Activated CD4-positive, alpha-beta memory T cell treated with anti-CD3 and anti-CD28 coated beads for 36 hours (primary cell): ENCODE data around the gene ZNF581. TPM values are rescaled to one million over a fixed set of nuclear protein-coding genes. Genes with fewer than 3 reads are reported as not detected.

ENCODE experiments used
- CTCF ChIA-PET: fragments of 350-600 bp; sonication (Branson Sonifier 250); formaldehyde crosslinking; loops from one replicate; lab custom pipeline; 2021; ENCODE audit warnings: antibody characterized with exemption, inconsistent platforms; lab: Charles Lee
- POLR2A ChIA-PET: fragments of 350-600 bp; sonication (Branson Sonifier 250); formaldehyde crosslinking; loops from one replicate; lab custom pipeline; 2021; ENCODE audit warnings: antibody characterized with exemption; lab: Charles Lee
- DNase-seq: peaks from one replicate; pipeline ENCODE4 v3.0.0-alpha.2; 2020
- H3K27ac Mint-ChIP-seq: one replicate; pipeline ENCODE4 v1.8.0; 2021; ENCODE audit warnings: mixed read lengths
- H3K27me3 Mint-ChIP-seq: one replicate; pipeline ENCODE4 v1.8.0; 2021; ENCODE audit warnings: mixed read lengths
- H3K36me3 Mint-ChIP-seq: one replicate; pipeline ENCODE4 v1.8.0; 2021; ENCODE audit warnings: mixed read lengths
- H3K4me1 Mint-ChIP-seq: one replicate; pipeline ENCODE4 v1.8.0; 2021; ENCODE audit warnings: low read depth, mixed read lengths
- H3K4me3 Mint-ChIP-seq: one replicate; pipeline ENCODE4 v1.8.0; 2021; ENCODE audit warnings: mild to moderate bottlenecking, mixed read lengths
- H3K9me3 Mint-ChIP-seq: one replicate; pipeline ENCODE4 v1.8.0; 2021; ENCODE audit warnings: mixed read lengths
- intact Hi-C: fragments of 100-400 bp; cut with micrococcal nuclease; formaldehyde crosslinking; loops from one replicate; pipeline ENCODE4 v1.15.1; 2023
- total RNA-seq, 2 experiments: library from RNA; stranded (reverse); gene quantifications; one replicate each; pipeline ENCODE4 v1.2.3, GENCODE V29; 2021

ZNF581 gene
- total RNA-seq, 2 experiments from 2014 or later, result 19.2 to 20.1 TPM

DNA sequence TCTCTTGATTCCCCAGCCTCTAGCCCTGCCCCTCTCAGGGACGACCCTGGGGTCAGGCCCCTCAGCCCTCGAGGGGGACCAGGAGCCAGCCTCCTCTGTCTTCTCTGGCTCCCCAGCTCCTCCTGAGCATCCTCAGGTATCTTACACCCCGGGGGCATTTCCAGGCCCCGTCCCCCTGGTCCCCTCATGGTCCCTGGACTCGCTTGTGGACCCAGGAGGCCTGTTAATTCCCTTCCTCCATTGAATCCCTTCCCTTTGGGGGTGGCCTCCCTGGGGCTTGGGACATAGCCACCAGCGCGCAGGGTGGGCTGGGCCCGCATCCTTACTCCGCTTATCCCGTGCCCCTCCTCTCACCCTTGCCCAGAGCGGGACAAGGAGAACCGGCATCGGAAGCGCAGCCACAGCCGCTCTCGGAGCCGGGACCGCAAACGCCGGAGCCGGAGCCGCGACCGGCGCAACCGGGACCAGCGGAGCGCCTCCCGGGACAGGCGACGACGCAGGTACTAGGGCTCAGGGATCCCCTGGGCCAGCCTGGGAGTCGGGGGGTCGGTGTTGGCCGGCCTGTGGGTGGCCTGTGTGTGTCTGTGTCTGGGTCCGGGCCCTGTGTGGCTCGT is 15.5 kb downstream of the ZNF581 start:
- POLR2A ChIA-PET, result no interaction called here
- peaks cover 61% of the 10 kb centered on the region for H3K36me3 Mint-ChIP-seq
- no peaks in the 10 kb centered on the region for H3K27me3 Mint-ChIP-seq
- no peaks in the 10 kb centered on the region for H3K9me3 Mint-ChIP-seq
- DNase-seq, result no peak
- intact Hi-C loops, result loop anchor here (10.0 kb wide), 2 partner anchors 656 to 1214 kb away; partner anchors contain the start of genes LENG8 and ZSCAN5A
- H3K27ac Mint-ChIP-seq, result no peak overlapping the region
- no peak overlapping the region for H3K4me3 Mint-ChIP-seq
- H3K4me1 Mint-ChIP-seq, result peaks cover 29% of the 10 kb centered on the region
- CTCF ChIA-PET, result no interaction called here

GRCh38 chr19:55659822-55660221 is 16.4 kb downstream of the ZNF581 start:
- Mint-ChIP-seq H3K4me1 (peaks cover 29% of the 10 kb centered on the region), H3K27ac (peak overlapping the region; percentile 38), H3K27me3 (no peaks in the 10 kb centered on the region), H3K9me3 (no peaks in the 10 kb centered on the region), H3K36me3 (peaks cover 67% of the 10 kb centered on the region), H3K4me3 (no peak overlapping the region)
- POLR2A ChIA-PET, result no interaction called here
- CTCF ChIA-PET, result interaction anchor here (1.0 kb wide), 1 partner anchor 11 kb away, joined by 4 read pairs; no protein-coding TSS in a partner anchor
- intact Hi-C loops, result loop anchor here (10.0 kb wide), 2 partner anchors 655 to 1215 kb away; partner anchors contain the start of genes LENG8 and ZSCAN5A
- no peak for DNase-seq

DNA sequence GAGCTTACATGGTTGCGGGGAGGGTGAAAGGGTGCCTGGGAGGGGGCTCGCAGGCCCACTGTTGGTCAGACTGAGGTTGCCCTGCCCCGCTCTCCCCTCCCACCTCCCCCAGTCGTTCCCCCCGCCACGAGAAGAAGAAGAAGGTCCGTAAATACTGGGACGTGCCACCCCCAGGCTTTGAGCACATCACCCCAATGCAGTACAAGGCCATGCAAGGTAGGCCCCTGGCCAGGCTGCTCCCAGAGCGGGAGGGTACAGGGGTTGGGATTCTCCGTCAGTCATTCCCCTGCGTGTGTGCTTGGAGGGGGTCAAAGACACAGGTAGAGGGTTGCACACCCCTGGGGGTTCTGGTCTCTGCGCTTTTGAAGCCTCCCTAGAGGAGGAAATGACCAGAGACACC is 17.0 kb downstream of the ZNF581 start:
- DNase-seq, result no peak
- intact Hi-C loops, result no loop called here
- CTCF ChIA-PET, result interaction anchor here (1.0 kb wide), 1 partner anchor 11 kb away, joined by 4 read pairs; no protein-coding TSS in a partner anchor
- POLR2A ChIA-PET, result no interaction called here
- Mint-ChIP-seq H3K9me3 (no peaks in the 10 kb centered on the region), H3K4me3 (no peak overlapping the region), H3K36me3 (peaks cover 68% of the 10 kb centered on the region), H3K27ac (peak overlapping the region; percentile 38), H3K27me3 (no peaks in the 10 kb centered on the region), H3K4me1 (peaks cover 29% of the 10 kb centered on the region)

- Mint-ChIP-seq H3K27ac (peak overlapping the region; percentile 23), H3K4me3 (no peak overlapping the region), H3K9me3 (no peaks in the 10 kb centered on the region), H3K4me1 (peaks cover 26% of the 10 kb centered on the region), H3K27me3 (no peaks in the 10 kb centered on the region), H3K36me3 (peaks cover 66% of the 10 kb centered on the region)
- no peak for DNase-seq
- POLR2A ChIA-PET, result no interaction called here
- intact Hi-C loops, result no loop called here
- CTCF ChIA-PET, result no interaction called here
These were observed 17.5 kb downstream of the ZNF581 start for GRCh38 chr19:55660991-55661390.

DNA sequence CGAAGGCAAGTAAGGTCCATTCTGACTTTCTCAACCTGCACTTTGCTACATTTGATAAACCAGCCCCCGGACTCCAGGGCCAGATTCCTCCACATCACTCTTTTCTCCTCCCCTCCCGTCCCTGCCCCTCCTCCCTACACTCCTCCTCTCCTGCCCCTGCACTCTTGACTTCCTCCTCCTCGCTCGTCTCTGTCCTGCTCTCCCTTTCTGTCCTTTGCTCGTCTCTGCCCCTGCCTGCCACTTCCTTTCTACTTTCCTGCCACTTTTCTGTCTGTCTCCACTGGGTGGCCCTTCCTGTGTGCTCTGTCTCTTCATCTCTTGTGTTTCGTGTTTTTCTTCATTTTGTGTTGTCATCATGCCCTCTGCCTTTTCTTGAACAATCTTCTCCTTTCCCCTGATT is 18.4 kb downstream of the ZNF581 start:
- Mint-ChIP-seq H3K4me3 (no peak overlapping the region), H3K27me3 (no peaks in the 10 kb centered on the region), H3K4me1 (peaks cover 25% of the 10 kb centered on the region), H3K9me3 (no peaks in the 10 kb centered on the region), H3K36me3 (peaks cover 62% of the 10 kb centered on the region), H3K27ac (peak overlapping the region; percentile 7)
- intact Hi-C loops, result no loop called here
- CTCF ChIA-PET, result no interaction called here
- POLR2A ChIA-PET, result no interaction called here
- DNase-seq, result no peak

DNA sequence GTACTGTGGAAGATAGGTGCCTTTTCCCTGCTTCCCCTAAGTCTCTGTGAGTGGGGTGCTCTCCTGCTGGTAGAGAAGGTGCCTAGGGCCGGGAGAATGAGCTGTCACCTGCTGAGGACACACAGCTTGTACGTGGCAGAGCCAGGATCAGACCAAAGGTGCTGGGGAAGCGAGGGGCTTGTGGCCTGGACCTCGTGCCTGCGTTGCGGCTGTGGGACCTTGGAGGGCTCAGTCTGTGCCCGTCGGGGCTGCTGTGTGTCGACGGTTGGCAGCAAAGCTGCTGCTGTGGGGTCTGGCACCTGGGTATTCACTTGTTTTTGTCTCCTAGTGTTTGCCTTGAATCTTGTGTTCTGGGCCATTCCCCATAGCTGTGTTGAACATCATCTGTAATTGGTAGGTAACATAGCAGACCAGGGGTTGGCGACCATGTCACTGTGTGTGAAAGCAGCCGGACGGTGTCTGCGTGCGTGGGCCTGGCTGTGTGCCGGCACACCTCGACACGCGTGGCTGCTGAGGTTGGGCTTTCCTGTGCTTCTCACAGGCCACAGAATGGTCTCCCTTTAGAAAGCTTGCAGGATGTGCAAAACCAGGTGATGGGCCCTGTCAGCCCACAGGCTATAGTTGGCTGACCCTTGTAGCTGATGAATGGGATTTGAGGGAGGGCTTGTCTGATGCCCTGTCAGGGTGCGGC is 20.5 kb downstream of the ZNF581 start:
- H3K9me3 Mint-ChIP-seq, result no peaks in the 10 kb centered on the region
- H3K4me1 Mint-ChIP-seq, result peaks cover 7% of the 10 kb centered on the region
- no peak overlapping the region for H3K27ac Mint-ChIP-seq
- ChIA-PET POLR2A (no interaction called here), CTCF (interaction anchor here (0.8 kb wide), 1 partner anchor 145 kb away, joined by 3 read pairs; no protein-coding TSS in a partner anchor)
- intact Hi-C loops, result no loop called here
- no peak for DNase-seq
- H3K4me3 Mint-ChIP-seq, result no peak overlapping the region
- no peaks in the 10 kb centered on the region for H3K27me3 Mint-ChIP-seq
- peaks cover 55% of the 10 kb centered on the region for H3K36me3 Mint-ChIP-seq

- ChIA-PET CTCF (interaction anchor here (1.2 kb wide), 1 partner anchor 9 kb away, joined by 3 read pairs; no protein-coding TSS in a partner anchor), POLR2A (interaction anchor here (0.7 to 2.0 kb wide), 2 partner anchors 10 to 62 kb away, joined by 3 to 8 read pairs; no protein-coding TSS in a partner anchor)
- H3K27me3 Mint-ChIP-seq, result no peaks in the 10 kb centered on the region
- peaks cover 57% of the 10 kb centered on the region for H3K36me3 Mint-ChIP-seq
- intact Hi-C loops, result no loop called here
- no peaks in the 10 kb centered on the region for H3K9me3 Mint-ChIP-seq
- DNase-seq, result no peak
- H3K27ac Mint-ChIP-seq, result no peak overlapping the region
- H3K4me1 Mint-ChIP-seq, result peaks cover 12% of the 10 kb centered on the region
- H3K4me3 Mint-ChIP-seq, result no peak overlapping the region
These were observed 23.0 kb downstream of the ZNF581 start for GRCh38 chr19:55666343-55667005.

- Mint-ChIP-seq H3K36me3 (peaks cover 54% of the 10 kb centered on the region), H3K4me1 (peaks cover 13% of the 10 kb centered on the region), H3K9me3 (no peaks in the 10 kb centered on the region), H3K27ac (no peak overlapping the region), H3K27me3 (no peaks in the 10 kb centered on the region), H3K4me3 (no peak overlapping the region)
- POLR2A ChIA-PET, result interaction anchor here (0.7 to 2.0 kb wide), 2 partner anchors 10 to 63 kb away, joined by 3 to 8 read pairs; no protein-coding TSS in a partner anchor
- intact Hi-C loops, result no loop called here
- CTCF ChIA-PET, result interaction anchor here (1.2 kb wide), 1 partner anchor 36 kb away, joined by 3 read pairs; no protein-coding TSS in a partner anchor
- no peak for DNase-seq
These were observed 23.5 kb downstream of the ZNF581 start for GRCh38 chr19:55667006-55667381.

DNA sequence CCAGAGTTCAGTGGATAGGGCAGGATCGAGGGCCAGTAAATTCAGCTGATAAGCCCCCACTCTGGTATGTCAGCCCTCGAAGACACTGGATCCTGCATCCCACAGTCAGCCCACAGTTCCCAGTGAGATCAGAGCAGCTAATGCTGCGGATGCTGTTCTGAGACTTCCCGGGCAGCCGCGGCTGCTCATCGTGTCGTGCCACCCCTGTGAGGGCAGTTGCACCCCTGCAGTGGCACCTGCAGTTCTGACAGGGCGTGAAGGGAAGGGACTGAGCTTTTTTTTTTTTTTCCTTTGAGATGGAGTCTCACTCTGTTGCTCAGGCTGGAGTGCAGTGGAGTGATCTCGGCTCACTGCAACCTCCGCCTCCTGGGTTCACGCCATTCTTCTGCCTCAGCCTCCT is 24.1 kb downstream of the ZNF581 start:
- intact Hi-C loops, result no loop called here
- Mint-ChIP-seq H3K27me3 (no peaks in the 10 kb centered on the region), H3K9me3 (no peaks in the 10 kb centered on the region), H3K4me1 (peaks cover 13% of the 10 kb centered on the region), H3K36me3 (peaks cover 54% of the 10 kb centered on the region), H3K4me3 (no peak overlapping the region), H3K27ac (no peak overlapping the region)
- POLR2A ChIA-PET, result interaction anchor here (2.0 kb wide), 1 partner anchor 11 kb away, joined by 8 read pairs; no protein-coding TSS in a partner anchor
- CTCF ChIA-PET, result interaction anchor here (1.2 kb wide), 1 partner anchor 36 kb away, joined by 3 read pairs; no protein-coding TSS in a partner anchor
- no peak for DNase-seq

GRCh38 chr19:55667958-55668357 is 24.5 kb downstream of the ZNF581 start:
- intact Hi-C loops, result no loop called here
- Mint-ChIP-seq H3K27me3 (no peaks in the 10 kb centered on the region), H3K4me3 (no peak overlapping the region), H3K9me3 (no peaks in the 10 kb centered on the region), H3K27ac (no peak overlapping the region), H3K36me3 (peaks cover 49% of the 10 kb centered on the region), H3K4me1 (peaks cover 13% of the 10 kb centered on the region)
- DNase-seq, result no peak
- POLR2A ChIA-PET, result no interaction called here
- CTCF ChIA-PET, result interaction anchor here (1.2 kb wide), 1 partner anchor 36 kb away, joined by 3 read pairs; no protein-coding TSS in a partner anchor

- peaks cover 17% of the 10 kb centered on the region for H3K4me1 Mint-ChIP-seq
- no peak for DNase-seq
- no peak overlapping the region for H3K27ac Mint-ChIP-seq
- intact Hi-C loops, result no loop called here
- POLR2A ChIA-PET, result no interaction called here
- CTCF ChIA-PET, result interaction anchor here (1.2 kb wide), 1 partner anchor 35 kb away, joined by 3 read pairs; no protein-coding TSS in a partner anchor
- no peak overlapping the region for H3K4me3 Mint-ChIP-seq
- peaks cover 47% of the 10 kb centered on the region for H3K36me3 Mint-ChIP-seq
- H3K9me3 Mint-ChIP-seq, result no peaks in the 10 kb centered on the region
- no peaks in the 10 kb centered on the region for H3K27me3 Mint-ChIP-seq
These were observed 25.3 kb downstream of the ZNF581 start for GRCh38 chr19:55668603-55669348.
